Bronchial epithelial cell (primary cell): ENCODE measurements around the gene DPEP1. TPM values are rescaled to one million over a fixed set of nuclear protein-coding genes. Genes with fewer than 3 reads are reported as not detected.

ENCODE experiments used
- DNase-seq: peaks from one replicate; pipeline ENCODE4 v3.0.0-alpha.2; 2010; ENCODE audit warnings: low read depth
- FAIRE-seq: peaks from 2 replicates; lab custom pipeline; 2011; peaks lifted over from hg19 to GRCh38; lab: Jason Lieb, UNC
- H3K27me3 ChIP-seq: 2 replicates; pipeline ENCODE4 v1.5.1; 2011; ENCODE audit warnings: low read length; ENCODE audit not compliant: control insufficient read depth, insufficient read depth
- H3K36me3 ChIP-seq: 2 replicates; pipeline ENCODE4 v1.5.1; 2011; ENCODE audit warnings: low read length; ENCODE audit not compliant: control insufficient read depth, insufficient read depth
- H3K4me3 ChIP-seq: 2 replicates; pipeline ENCODE4 v1.5.1; 2011; ENCODE audit warnings: mild to moderate bottlenecking, low read depth, low read length, control low read depth
- CTCF ChIP-seq: IDR thresholded peaks from 2 replicates; pipeline ENCODE4 v1.5.1; 2011; ENCODE audit warnings: mild to moderate bottlenecking, moderate library complexity, low read length, control low read depth, inconsistent platforms; ENCODE audit not compliant: insufficient read depth, severe bottlenecking
- total RNA-seq: library from RNA; depleted of rRNA; stranded (reverse); fragments of >200 nt; gene quantifications from 2 replicates; pipeline ENCODE4 v1.2.1, GENCODE V29; 2014

Gene DPEP1
- total RNA-seq, 1 donor from 2014 or later: 0.26 TPM

DNA sequence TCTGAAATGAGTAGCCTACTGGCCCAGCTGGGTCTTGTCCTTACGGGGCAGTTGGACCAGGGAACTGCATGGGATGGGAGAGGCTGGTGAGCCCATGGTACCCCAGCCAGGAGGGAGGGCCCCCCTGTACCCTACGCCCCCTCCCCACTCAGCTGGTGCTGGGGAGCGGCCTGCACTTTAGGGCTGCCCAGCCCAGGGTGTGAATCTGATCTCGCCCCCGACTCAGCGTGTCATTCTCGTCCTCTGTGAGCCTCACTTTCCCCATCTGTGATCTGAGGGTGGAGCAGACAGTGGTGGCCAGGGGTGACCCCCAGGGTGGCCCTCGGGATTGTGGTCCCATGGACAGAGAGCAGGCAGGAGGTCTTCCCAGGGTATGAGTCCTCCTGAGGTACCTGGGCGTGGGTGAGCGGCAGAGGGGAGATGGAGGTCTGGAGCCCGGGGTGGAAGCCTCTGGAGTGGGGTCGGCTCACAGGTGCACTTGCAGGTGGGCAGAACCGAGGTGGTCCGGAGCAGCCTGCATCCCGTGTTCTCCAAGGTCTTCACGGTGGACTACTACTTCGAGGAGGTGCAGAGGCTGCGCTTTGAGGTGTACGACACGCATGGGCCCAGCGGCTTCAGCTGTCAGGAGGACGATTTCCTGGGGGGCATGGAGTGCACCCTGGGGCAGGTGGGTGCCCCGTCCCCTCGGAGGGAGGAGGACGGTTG is 36.2 kb upstream of the DPEP1 start:
- no peak for TF ChIP-seq CTCF
- DNase-seq: no peak
- Histone ChIP-seq H3K36me3 (no peaks in the 10 kb centered on the region), H3K27me3 (peaks cover 9% of the 10 kb centered on the region), H3K4me3 (no peak overlapping the region)
- no peak for FAIRE-seq

DNA sequence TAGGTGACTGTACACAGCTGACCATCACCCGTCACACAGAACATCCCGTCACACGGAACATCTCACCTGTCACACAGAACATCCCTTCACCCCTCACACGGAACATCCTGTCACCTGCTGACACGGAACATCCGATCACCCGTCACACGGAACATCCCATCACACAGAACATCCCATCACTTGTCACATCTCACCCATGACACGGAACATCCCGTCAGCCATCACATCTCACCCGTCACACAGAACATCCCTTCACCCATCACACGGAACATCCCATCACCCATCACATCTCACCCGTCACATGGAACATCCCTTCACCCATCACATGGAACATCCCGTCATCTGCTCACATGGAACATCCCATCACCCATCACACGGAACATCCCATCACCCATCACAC is 34.1 kb upstream of the DPEP1 start:
- DNase-seq: no peak
- Histone ChIP-seq H3K36me3 (no peaks in the 10 kb centered on the region), H3K4me3 (no peak overlapping the region), H3K27me3 (peaks cover 9% of the 10 kb centered on the region)
- no peak for TF ChIP-seq CTCF
- FAIRE-seq: peak; percentile 28

DNA sequence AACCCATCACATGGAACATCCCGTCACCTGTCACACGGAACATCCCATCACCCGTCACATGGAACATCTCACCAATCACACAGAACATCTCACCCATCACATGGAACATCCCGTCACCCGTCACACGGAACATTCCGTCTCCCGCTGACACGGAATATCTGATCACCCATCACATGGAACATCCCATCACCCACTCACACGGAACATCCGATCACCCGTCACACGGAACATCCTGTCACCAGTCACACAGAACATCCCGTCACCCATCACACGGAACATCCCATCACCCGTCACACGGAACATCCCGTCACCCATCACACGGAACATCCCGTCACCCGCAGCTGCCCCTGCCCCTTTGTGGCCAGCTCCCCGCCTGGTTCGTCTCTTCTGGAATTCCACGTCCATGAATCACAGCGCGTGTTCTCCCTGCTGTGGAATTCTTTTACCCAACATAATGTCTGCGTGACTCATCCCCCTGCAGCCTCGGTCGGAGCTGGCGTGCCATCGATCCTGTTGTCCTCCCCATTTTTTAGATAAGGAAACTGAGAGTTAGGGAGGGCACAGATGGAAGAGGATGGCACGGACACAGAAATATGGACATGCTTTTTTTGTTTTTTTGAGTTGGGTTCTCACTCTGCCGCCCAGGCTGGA is 32.3 kb upstream of the DPEP1 start:
- TF ChIP-seq CTCF: no peak
- Histone ChIP-seq H3K36me3 (no peaks in the 10 kb centered on the region), H3K27me3 (peaks cover 2% of the 10 kb centered on the region), H3K4me3 (no peak overlapping the region)
- peak; percentile 71 for DNase-seq
- FAIRE-seq: peak; percentile 96

DNA sequence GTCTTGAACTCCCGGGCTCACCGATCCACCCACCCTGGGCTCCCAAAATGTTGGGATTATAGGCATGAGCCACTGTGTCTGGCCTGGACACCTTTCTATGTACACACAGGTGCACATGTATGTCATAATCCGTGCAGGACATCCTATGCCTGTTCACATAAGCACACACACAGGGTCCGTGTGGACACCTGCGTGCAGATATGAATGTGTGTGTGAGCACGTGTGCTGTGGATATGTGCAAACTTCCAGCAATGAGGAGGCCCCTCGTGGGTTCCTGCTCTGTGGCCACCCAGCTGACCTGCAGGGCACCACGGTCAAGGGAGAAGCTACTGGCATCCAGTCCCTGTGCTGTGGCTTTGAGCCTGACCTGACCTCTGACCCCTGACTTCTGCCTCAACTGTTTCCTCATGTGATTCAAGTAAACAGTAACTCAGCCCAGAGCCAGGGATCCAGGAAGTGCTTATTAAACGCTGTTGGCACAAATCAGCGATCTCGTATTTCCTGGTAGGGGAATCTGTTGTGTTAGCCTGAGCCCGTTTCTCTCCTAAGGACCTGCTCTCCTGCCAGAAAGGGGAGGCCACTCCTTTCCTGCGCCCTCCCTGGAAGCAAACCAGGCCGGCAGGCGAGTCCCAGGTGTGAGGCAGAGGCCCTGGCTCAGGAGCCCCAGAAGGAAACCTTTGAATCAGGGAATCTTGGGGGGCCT is 31.4 kb upstream of the DPEP1 start:
- FAIRE-seq: no peak
- no peak overlapping the region for H3K4me3 ChIP-seq
- no peaks in the 10 kb centered on the region for H3K36me3 ChIP-seq
- peak; percentile 48 for DNase-seq
- no peak for TF ChIP-seq CTCF
- peaks cover under 1% of the 10 kb centered on the region for H3K27me3 ChIP-seq

- H3K4me3 ChIP-seq: no peak overlapping the region
Observed at GRCh38 chr16:89582614-89583196, 30.7 kb upstream of the DPEP1 start.

More at GRCh38 chr16:89582614-89583196, 30.7 kb upstream of the DPEP1 start:
- no peaks in the 10 kb centered on the region for H3K36me3 ChIP-seq
- TF ChIP-seq CTCF: no peak
- no peaks in the 10 kb centered on the region for H3K27me3 ChIP-seq
- FAIRE-seq (no peak), DNase-seq (no peak)
